SKM-1 treated with dmso at 0.1 percent for 144 hours (cell line): ENCODE results near the gene HTRA3.

ENCODE experiments used
- DNase-seq: peaks from one replicate; lab custom pipeline; 2025; ENCODE audit not compliant: unreplicated experiment; lab: John Stamatoyannopoulos, UW

HTRA3 gene

GRCh38 chr4:8306511-8307021 is 37.0 kb downstream of the HTRA3 start:
- DNase-seq = no peak

- DNase-seq = no peak
Observed at GRCh38 chr4:8307121-8307520, 37.6 kb downstream of the HTRA3 start.

- no peak for DNase-seq
Observed at GRCh38 chr4:8307714-8308113, 38.2 kb downstream of the HTRA3 start.

- DNase-seq = no peak
Observed at GRCh38 chr4:8308144-8308543, 38.6 kb downstream of the HTRA3 start.

DNA sequence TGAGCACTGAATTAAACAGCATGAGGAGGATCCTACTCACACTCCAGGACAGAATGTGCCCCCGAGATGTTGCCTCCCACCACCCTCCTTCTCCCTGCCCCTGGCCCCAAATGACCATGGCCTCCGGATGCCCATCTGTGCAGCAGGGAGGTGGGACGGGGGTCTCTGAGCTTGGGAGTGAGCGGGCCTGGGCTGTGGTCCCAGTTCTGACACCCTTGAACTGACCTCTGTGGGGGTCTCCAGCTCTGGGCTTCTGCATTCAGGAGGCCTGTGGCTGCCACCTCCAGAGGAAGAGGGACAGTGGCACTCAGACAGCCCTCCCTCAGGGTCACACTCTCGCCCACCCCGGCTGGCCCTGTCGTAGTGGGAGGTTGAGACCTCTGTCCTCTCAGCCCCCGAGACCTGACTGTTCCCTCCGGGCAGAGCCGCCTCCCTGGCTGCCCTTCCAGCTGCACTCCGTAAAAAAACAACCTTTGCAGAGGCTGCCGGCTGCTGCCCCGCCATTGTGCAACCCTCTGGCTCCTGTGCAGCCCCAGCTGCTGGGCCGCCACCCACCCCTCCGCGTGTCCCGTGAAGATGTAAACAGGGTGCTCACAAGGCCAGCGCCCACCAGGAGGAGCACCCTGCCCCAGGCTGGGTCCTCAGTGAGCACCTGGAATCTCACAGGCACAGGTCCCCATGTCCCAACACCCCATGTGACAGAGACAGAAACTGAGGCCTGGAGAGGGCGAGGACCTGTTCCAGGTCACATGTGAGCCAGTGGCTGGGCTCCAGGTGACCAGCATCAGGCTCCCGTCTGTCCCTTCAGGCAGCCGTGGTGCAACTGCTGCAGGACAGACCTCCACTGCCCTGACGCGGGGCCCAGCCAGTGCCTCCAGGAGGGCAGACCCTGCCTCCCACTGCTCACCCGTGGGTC is 39.6 kb downstream of the HTRA3 start:
- no peak for DNase-seq

- DNase-seq = no peak
Observed at GRCh38 chr4:8310306-8310705, 40.8 kb downstream of the HTRA3 start.

DNA sequence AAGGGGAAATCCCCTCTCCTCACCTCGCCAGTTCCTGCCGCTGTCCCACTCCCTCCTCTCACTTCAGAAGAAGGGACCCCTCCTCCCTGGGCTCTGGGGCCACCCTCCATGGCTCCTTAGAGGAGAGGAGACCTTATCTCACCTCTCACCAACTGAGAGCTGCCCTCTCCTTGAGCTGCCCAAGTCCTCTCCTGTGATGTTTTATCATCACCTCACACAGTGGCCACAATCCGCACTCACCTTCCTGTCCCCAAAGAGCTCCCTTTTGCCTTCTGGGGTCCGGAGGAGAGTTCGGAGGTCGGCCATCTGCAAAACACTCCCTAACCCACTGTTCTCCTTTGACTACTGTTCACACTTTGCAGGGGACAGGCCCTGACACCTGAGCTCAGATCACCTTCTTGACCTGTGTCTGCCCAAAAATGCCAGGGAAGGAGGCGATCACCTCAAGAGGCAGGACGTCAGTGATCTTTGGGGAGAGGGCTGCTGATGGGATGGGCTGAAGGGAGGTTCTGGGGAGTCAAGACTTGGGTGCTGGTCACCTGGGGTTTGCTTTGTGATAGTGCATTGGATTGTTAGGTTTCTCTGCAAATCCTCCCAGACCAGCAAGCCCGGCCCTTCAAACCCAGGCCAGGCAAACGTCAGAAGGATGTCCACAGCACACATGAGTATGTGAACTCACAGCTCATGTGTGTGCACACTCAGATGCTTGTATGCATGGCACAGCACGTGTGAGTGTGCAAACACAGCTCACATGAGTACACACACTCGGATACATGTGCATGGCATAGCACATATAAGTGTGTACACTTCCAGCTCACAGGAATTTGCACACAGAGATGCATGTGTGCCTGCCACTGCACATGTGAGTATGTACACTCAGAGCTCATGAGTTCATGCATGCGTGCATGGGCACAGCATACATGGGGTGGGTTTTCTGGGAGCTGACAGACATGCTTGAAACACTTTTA is 41.8 kb downstream of the HTRA3 start:
- no peak for DNase-seq

GRCh38 chr4:8312069-8312445 is 42.5 kb downstream of the HTRA3 start:
- DNase-seq = no peak

GRCh38 chr4:8312976-8313375 is 43.4 kb downstream of the HTRA3 start:
- DNase-seq = no peak

GRCh38 chr4:8314691-8315255 is 45.2 kb downstream of the HTRA3 start:
- no peak for DNase-seq

DNA sequence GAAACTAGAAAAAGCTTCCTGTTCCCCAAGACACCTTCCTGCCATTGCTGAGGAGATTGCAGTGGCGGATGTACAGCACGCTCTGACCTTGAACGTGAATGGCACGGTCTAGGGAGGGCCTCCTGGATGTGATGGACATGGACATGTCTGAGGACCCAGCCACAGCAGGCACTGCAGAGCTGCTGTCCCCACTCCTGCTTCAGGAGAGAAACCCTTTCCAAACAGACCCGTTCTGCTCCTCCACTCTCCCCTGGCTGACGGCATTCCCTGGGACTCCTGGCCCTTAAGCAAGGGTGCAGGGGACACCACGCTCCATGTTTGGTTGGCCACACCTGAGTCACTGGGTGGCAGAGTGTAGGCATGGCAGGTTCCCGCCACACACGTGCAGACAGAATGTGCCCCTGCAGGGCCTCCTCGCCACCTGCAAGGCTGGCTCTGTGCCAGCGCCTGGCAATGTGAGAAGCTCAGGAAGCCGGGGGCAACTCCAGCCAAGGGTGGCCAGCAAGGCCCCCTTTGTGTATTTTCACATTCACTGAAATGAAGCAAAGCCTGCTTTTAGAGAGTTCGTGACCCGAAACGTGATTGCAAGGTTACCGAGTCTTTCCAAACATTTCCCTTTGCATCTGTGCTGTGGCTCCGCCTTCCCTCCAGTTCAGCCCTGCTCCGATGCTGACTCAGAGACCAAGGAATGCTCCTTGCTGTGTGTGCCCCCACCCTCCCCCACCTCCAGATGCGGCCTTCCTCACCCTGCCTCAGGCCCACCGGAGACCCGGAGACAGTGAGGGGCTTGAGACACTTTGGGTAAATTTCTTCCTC is 46.1 kb downstream of the HTRA3 start:
- DNase-seq = peak; percentile 15

DNA sequence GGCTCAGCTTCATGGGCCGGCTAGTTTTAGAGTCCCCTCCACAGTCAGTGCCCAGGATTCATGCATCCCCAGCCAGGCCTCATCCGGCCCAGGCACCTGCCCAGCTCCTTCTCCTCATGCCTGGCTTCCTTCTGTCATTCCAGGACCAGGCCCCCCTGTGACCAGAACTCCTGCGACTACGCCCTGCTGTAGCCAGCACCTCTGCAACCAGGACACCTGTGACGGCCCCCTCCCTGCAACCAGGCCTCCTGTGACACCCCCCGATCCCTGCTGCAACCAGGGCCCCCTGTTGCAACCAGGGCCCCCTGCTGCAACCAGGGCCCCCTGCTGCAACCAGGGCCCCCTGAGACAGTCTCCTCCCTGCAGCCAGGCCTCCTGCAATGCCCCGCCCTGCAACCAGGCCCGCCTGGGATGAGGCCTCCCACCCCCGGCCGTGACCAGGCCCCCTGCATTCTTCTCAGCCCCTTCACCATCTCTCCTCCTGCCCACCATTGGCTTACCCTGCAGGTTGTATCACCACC is 46.8 kb downstream of the HTRA3 start:
- no peak for DNase-seq

- no peak for DNase-seq
Observed at GRCh38 chr4:8316911-8317351, 47.4 kb downstream of the HTRA3 start.

GRCh38 chr4:8317474-8317873 is 47.9 kb downstream of the HTRA3 start:
- DNase-seq = no peak

DNA sequence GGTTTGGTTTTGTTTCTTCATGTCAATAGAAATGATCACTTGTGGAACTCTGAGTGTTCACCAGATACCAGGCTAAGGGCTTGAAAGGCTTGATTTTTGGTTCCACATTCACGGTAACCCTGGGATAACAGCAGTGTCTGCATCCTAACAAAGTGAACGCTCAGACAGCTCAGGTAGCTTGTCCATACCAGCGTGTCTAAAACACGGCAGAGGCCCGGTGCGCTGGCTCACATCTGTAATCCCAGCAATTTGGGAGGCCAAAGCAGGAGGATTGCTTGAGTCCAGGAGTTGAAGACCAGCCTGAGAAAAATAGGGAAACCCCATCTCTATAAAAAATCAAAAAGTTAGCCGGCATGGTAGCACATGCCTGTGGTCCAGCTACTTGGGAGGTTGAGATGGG is 49.0 kb downstream of the HTRA3 start:
- DNase-seq = no peak

DNA sequence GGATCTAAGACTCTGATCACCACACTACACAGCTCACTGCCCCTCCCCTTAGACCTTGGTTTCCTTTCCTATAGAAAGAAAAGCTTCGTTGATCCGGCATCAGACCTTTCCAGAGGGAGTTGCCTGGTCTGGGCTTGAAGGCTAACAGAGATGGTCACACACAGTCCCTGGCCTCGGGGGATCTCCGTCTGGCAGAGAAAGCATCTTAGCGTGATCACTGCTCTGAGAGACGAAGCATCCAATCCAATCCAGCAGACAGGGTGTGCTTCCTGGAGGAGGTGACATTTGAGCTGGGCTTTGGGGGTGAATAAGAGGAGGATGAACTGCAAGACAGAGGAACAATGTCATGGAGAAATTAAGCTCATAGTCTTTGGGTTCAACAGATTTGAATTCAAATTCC is 49.5 kb downstream of the HTRA3 start:
- DNase-seq = no peak

DNA sequence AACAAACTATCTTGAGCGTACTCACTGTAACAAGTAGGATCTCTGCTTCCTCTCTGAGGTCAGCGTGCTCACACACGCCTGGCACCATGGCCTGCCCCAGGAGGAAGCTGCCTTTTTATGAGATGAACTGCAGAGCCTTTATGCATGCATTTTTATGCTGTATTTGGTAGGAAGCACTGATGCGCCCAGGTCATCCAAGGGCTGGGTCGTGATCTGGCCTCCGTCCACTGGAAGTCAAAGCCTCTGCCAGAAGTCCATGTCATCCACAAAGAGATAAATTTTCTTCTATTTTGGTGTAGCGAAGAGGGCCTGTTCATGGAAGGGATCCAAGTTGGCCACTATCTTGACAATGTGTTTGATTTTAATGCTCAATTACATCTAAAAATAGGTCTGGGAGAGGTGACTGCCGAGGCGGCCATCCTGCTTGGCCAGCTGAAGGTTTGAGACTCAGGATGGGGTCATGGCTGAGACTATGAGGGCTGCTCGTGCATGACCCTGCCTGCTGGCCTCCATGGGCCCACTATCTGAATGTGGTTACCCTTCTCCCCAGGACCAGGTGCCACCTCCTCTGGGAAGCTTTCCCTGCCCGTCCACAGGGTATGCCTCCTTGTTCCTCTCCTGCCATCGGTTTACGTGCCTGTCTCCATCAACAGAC is 50.3 kb downstream of the HTRA3 start:
- peak; percentile 45 for DNase-seq

- peak; percentile 13 for DNase-seq
Observed at GRCh38 chr4:8320386-8320750, 50.8 kb downstream of the HTRA3 start.

DNA sequence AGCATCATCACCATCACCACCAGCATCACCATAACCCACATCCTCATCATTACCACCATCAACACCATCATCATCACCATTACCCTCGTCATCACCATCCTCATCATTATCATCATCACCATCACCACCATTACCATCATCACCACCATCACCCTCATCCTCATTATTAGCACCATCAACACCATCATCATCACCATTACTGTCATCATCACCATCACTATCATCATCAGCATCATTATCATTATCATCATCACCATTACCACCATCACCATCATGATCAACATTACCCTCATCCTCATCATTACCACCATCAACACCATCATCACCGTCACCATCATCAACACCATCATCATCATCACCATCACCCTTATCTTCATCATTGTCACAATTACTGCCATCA is 51.7 kb downstream of the HTRA3 start:
- DNase-seq = no peak

DNA sequence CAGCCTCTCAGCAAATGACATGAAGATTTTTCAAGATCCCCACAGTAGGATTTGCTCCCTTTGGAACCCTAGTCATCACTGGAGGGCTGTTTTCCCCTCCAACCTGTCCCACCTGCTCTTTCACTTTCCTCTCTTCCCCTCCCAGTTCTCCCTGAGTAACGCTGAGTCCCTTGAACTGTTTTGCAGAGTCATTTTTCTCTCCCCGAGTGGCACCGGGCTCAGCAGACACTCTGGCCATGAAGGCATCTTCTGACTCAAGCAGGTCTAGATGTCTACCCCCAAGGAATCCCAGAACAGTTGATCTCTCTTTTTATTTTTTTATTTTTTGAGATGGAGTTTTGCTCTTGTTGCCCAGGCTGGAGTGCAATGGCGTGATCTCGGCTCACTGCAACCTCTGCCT is 52.2 kb downstream of the HTRA3 start:
- no peak for DNase-seq
